ENCODE data around the gene ZNF19.

The ZNF19 gene

DNA sequence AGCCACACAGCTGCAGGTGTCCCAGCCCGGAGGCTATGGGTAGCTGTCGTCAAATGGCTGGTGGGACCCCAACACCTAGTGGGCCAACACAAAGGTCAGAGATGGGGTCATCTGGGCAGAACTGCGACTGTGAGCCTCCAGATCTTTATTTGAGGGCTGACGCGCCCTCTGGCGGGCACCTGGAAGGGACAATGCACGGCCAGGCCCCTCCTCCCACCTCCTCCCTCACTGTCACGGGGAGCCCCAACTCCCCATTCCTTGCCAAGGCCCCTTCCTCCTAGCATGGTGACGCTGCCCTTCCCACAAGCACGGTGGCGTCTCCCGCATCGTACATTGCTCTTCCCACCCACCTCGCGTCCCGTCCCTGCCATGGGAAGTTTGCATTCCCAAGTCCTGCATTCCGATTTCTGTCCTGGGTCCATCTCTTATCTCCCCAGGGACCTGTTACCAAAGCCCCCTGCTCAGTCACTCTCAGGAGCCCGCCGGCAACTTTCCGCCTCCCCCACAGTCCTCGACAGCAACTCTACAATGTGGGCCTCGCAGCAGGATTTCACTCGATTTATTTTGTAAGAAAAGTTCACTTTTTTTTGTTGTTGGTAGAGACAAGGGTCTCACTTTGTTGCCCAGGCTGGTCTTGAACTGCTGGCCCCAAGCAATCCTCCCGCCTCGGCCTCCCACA, 48.3 kb downstream of the ZNF19 start:
- no peak for DNase-seq

DNA sequence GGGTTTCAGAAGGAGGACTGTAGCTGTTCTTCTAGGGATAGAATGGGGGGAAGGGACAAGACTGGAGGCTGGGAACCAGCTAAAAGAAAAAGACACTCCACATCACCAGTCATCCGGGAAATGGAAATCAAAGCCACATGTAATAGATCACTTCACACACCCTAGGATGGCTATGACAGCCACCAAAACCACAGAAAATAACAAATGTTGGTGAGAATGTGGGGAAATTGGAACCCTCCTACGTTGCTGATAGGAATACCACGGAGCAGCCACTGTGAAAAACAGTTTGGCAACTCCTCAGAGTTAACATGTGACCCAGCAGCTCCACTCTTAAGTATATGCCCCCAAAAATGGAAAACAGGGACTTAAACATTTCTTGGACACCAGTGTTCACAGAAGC, 49.6 kb downstream of the ZNF19 start:
- no peak for DNase-seq

DNA sequence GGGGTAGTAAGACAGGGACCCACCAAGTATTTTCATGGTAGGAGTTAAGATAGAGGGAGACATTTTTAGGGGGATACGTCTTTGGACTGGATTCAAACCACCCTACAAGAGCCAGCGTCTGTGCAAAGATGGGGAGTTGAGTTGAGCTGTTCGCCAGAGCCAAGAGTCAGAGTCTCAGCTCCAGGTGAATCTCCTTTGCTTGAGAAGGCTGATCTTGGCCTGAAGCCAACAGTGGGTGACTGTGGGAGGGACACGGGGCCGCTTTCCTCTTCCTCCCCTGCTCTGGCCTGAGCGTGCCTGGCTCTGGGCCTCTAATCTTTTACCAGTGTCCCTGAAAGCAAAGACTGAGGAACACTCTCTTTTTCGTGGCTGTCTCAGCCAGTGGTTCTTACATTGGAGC, 52.7 kb downstream of the ZNF19 start:
- no peak for DNase-seq

DNA sequence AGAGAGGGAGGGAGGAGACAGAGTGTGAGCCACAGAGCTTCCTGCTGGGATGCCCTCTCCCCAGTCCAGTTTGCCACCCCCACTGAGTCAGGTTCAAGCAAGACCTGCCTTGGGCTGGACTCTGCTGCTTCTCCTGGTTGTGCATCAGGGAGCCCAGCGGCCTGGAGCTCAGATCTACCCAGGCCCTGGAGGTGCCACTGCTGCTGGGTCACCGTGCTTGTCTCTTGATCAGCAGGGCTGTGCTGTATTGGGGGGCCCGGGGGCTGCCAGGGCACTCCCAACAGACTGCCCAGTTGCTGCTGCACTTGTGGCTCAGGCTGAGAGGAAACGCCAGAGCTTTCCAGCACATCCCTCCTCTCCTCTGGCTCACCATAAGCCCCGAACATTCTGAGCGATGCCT, 56.2 kb downstream of the ZNF19 start:
- DNase-seq: no peak

DNA sequence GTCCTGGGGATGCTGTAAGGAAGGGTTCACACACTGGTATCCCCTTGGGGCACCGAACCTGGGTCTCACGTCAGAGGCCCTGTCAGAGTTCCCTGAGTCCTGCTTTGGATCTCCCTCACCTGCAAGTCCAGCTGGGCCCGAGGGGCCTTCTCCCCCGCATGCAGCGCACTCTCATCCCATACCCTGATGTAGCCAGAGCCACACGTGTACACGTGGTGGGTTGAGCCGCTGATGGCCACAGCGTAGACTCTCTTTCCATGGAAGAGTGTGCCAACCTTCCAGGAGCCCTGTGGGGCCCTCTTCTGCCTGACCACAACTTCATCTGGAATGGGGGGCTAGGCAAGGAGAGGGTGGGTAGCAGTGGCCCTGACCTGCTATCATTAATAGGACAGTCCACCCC, 57.1 kb downstream of the ZNF19 start:
- DNase-seq: no peak

DNA sequence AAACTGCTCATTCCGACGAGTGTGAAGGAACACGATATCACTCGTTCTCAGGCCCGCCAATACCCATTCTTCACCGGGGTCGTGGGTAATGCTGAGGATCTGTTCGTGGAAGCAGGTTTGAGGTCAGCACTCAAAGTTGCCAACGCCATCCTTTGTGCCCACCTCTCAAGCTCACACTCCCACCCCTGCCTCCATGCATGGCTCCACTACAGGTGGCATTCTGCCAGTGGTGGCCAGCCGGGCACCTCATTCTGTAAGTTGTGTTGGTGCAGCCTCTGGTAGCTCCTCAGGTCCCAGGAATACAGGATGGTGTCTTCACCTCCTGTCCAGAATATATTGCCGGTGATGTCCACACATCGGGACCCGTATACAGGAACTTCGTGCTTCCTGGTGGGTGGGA, 57.9 kb downstream of the ZNF19 start:
- no peak for DNase-seq

DNA sequence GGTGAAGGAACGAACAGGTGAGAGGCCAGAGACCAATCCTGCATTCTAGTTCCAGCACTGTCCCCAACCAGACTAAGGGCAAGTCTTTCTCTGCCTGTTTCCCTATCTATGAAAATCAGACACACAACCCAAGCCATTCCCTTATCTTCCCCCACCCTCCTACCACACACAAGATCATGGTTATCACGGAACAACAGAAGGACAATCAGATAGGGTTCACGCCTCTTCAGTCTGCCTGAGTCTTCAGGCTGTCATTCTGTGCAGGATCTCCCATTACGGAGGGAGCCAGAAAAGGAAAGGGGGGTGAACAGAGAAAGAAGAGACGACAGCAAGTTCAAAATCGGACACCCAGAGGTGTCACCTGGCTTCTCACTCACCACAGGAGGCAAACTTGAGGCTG, 58.4 kb downstream of the ZNF19 start:
- DNase-seq: no peak

DNA sequence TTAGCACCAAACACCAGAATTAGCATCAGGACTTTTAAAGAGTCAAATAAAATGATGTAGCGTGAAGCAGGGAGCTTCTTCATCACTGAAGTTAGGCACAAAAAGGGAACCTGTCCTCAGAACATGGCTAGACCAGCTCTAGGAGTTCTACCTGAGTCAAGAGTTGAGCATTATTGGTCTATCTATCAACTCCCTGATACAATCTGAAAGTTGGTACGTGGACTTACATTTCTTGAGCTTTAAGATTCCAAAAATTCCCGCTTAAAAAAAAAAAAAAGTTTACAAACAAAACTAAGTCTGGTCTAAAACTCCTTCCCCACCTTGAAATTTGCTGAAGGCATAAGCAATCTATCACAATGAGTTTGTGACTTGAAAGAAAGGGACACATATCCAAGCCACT, 59.5 kb downstream of the ZNF19 start:
- no peak for DNase-seq

DNA sequence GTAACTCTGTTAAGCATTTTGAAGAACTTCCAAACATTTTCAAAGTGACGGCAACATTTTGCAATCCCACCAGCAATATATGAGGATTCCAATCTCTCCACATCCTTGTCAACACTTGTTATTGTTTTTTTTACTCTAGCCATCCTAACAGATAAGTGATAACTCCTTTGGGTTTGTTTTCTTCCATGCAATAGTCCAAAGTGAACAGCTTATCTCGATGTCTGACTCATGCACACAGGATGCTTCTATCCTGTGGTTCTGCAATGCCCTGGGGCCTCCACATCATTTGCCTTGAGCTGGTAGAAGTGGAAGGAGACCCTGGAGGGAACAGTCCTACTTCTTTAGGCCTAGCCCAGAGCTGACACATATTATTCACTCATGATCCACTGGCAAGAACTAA, 60.2 kb downstream of the ZNF19 start:
- no peak for DNase-seq

DNA sequence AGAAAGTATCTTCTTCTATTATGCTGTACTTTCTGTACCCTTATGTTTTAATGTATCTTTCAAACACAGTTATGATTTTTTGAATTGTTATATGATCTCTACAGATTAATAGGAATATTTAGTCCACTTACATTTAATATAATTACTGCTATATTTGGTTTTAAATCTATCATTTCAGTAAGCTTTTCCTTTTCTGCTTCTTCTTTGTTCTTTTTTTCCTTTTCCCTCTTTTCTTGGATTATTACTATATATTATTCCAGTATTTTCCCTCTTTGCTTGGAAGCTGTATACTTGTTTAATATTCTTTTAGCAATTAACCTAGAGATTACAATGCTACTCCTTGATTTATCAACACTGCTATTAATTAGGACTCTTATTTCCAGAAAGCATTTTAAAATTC, 60.7 kb downstream of the ZNF19 start:
- no peak for DNase-seq

DNA sequence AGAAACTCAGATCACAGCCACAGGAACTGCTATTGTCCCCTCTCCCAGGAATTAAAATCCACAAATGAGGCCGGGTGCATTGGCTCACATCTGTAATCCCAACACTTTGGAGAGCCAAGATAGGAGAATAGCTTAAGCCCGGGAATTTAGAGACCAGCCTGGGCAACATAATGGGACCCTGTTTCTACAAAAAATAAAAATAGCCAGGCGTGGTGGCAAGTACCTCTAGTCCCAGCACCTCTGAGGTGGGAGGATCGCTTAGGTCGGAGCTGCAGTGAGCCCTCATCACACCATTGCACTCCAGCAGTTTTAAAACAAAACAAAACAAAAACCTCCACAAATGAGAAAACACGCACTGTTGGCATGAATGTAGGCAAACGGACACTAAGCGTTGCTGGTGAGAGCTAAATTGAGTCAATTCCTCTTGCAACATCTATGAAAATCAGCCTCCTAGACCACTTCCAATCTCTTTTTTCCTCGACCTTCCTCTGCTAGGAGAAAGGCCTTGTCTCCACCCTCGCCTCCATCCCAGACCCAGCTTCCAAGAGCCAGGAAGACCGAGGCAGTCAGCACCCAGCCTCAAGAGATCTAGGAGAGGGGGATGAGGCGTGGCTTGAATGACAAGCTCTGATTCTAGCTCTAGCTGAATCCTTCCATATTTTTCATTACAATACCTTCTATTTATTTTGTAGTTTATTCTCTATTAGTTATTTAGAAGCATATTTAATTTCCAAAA, 62.1 kb downstream of the ZNF19 start:
- DNase-seq: no peak

DNA sequence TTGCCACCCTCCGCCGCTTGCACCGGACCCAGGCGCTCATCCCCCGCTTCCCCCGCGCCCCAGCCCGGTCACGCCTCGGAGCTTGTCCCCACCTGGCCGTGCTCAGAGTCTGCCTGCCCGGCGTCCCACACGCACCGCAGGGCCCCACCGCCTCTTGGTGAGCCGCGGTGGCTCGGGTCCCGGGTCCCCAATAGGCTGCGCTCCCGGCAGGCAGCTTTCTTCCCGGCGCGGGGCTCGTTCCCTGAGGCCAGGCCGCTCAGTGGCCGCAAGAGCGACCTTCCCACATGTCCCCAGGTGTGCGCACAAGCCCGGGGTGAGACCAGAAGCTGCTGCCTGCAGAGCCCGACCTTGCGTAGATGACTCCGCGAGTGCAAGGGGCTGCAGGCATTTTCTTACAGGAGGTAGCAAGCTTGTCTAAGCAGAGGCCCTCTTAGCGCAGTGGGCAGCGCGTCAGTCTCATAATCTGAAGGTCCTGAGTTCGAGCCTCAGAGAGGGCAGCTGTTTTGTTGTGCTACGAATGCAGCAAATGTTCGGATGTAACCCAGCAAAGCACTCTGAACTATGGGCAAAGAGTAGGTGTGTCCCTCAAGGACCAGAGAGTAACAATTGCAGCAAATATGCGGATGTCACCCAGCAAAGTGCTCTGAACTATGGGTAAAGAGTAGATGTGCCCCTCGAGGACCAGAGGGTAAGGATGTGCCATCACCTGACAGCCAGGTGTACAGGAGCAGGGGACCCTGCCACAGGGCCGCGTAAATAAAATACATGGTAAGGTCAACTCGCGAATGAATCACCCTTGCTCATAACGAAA, 62.9 kb downstream of the ZNF19 start:
- no peak for DNase-seq

DNA sequence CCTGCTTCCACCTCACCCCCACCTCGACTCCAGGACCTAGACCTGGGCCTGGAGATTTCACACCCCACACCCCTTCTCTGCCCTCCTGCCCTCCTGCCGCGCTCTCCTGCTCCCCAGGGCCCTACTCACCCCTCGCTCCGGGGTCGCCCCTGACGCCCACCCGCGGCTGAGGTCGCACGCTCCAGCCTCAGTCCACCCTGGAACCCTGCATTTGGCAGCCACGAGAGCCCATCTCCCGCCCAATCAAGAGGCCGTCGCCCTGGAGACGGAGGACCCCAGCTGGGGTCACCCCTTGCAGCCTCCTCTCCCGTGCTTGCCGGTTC, 63.4 kb downstream of the ZNF19 start:
- no peak for DNase-seq

DNA sequence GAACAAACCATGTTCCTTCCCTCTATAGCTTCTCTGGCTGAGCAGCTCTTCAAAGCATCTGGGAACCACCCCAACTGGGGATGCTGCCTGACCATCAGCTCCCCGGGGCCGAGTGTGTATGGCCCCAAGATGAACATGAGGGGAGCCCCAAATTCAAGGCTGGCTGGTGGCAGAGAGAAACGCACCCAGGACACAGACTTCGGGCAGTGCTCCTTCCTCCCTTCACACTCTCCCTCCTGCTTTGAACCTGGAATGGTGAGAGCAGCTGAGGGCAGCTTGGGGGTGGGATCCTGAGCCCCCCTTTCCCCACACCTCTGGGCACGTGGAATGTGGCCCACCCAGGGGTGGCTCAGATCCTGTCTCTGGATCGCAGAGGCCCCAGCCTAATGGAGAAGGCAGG, 64.5 kb downstream of the ZNF19 start:
- DNase-seq: no peak

DNA sequence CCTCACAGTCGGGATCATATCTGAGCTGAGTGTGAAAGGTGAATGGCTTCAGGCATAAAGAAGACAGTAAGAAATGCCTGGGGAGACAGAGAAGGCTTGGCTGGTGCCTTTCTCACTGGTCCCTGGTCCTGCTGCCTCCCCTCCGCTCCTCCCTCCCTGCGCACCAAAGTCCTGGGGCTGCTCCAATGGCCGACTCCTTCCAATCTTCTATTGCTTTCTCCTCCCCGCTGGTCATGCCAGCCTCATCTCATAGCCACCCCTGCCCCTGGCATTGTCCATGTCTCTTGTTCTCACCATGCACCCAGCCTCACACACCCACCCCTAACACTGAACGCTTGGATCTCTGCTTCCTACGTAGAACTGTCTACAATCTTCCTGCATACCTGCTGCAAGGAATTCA, 65.3 kb downstream of the ZNF19 start:
- DNase-seq: no peak
